Measurements from ENCODE around the gene CCDC150. TPM values are rescaled to one million over a fixed set of nuclear protein-coding genes. Genes with fewer than 3 reads are reported as not detected.

The CCDC150 gene
- total RNA-seq, 1 donor from 2014 or later = 1.5 TPM

GRCh38 chr2:196653843-196654242 is 14.3 kb downstream of the CCDC150 start:
- H3K9me3 ChIP-seq = peaks cover 32% of the 10 kb centered on the region
- H3K36me3 ChIP-seq = no peaks in the 10 kb centered on the region
- ATAC-seq = no peak
- H3K27me3 ChIP-seq (ENCODE audit: low read depth) = no peaks in the 10 kb centered on the region
- intact Hi-C loops (cut with DNase I) = no loop called here
- H3K4me1 ChIP-seq = no peaks in the 10 kb centered on the region
- H3K27ac ChIP-seq = no peak overlapping the region
- DNase-seq = no peak
- TF ChIP-seq CTCF (IDR thresholded peaks at IDR 0.05) = no peak
- no peak overlapping the region for H3K4me3 ChIP-seq

GRCh38 chr2:196655761-196656160 is 16.2 kb downstream of the CCDC150 start:
- Histone ChIP-seq H3K27me3 (ENCODE audit: low read depth) (no peaks in the 10 kb centered on the region), H3K36me3 (no peaks in the 10 kb centered on the region)
- ATAC-seq = no peak

GRCh38 chr2:196657333-196657732 is 17.8 kb downstream of the CCDC150 start:
- Histone ChIP-seq H3K4me3 (no peak overlapping the region), H3K36me3 (no peaks in the 10 kb centered on the region), H3K9me3 (peaks cover 6% of the 10 kb centered on the region), H3K27me3 (ENCODE audit: low read depth) (no peaks in the 10 kb centered on the region), H3K27ac (no peak overlapping the region), H3K4me1 (no peaks in the 10 kb centered on the region)
- ATAC-seq = no peak
- no peak for TF ChIP-seq CTCF (IDR thresholded peaks at IDR 0.05)
- intact Hi-C loops (cut with DNase I) = no loop called here
- DNase-seq = no peak

More at GRCh38 chr2:196655761-196656160, 16.2 kb downstream of the CCDC150 start:
- Histone ChIP-seq H3K27ac (no peak overlapping the region), H3K4me1 (no peaks in the 10 kb centered on the region), H3K9me3 (peaks cover 21% of the 10 kb centered on the region), H3K4me3 (no peak overlapping the region)
- DNase-seq = no peak
- no peak for TF ChIP-seq CTCF (IDR thresholded peaks at IDR 0.05)
- intact Hi-C loops (cut with DNase I) = no loop called here

GRCh38 chr2:196659844-196660243 is 20.3 kb downstream of the CCDC150 start:
- intact Hi-C loops (cut with DNase I) = no loop called here
- Histone ChIP-seq H3K9me3 (no peaks in the 10 kb centered on the region), H3K4me3 (no peak overlapping the region), H3K27me3 (ENCODE audit: low read depth) (no peaks in the 10 kb centered on the region), H3K27ac (no peak overlapping the region), H3K4me1 (no peaks in the 10 kb centered on the region), H3K36me3 (no peaks in the 10 kb centered on the region)
- ATAC-seq (no peak), DNase-seq (no peak)
- TF ChIP-seq CTCF (IDR thresholded peaks at IDR 0.05) = no peak

GRCh38 chr2:196660244-196660643 is 20.7 kb downstream of the CCDC150 start:
- ATAC-seq (no peak), DNase-seq (no peak)
- Histone ChIP-seq H3K9me3 (no peaks in the 10 kb centered on the region), H3K4me3 (no peak overlapping the region), H3K27me3 (ENCODE audit: low read depth) (no peaks in the 10 kb centered on the region), H3K4me1 (no peaks in the 10 kb centered on the region), H3K27ac (no peak overlapping the region), H3K36me3 (no peaks in the 10 kb centered on the region)
- no peak for TF ChIP-seq CTCF (IDR thresholded peaks at IDR 0.05)
- intact Hi-C loops (cut with DNase I) = no loop called here

GRCh38 chr2:196670342-196670741 is 30.8 kb downstream of the CCDC150 start:
- intact Hi-C loops (cut with DNase I) = no loop called here
- DNase-seq = no peak
- TF ChIP-seq CTCF (IDR thresholded peaks at IDR 0.05) = no peak
- no peak for ATAC-seq
- no peaks in the 10 kb centered on the region for H3K9me3 ChIP-seq
- H3K36me3 ChIP-seq = no peaks in the 10 kb centered on the region
- H3K4me1 ChIP-seq = no peaks in the 10 kb centered on the region
- H3K4me3 ChIP-seq = no peak overlapping the region
- no peak overlapping the region for H3K27ac ChIP-seq
- no peaks in the 10 kb centered on the region for H3K27me3 ChIP-seq (ENCODE audit: low read depth)
